Adrenal gland (tissue), 12 donors: ENCODE measurements around the gene BCORL1. TPM values are rescaled to one million over a fixed set of nuclear protein-coding genes. Genes with fewer than 3 reads are reported as not detected.
A peak's percentile ranks its signal among the peaks of the same experiment; 100 is the strongest.

Experiments
- DNase-seq, 7 donors: peaks; one replicate each; pipeline ENCODE4 v3.0.0-alpha.2; 2019 to 2020
- H3K27ac ChIP-seq, 5 donors: fragments of 200-600 bp; sonication (generic) in 4 of 5; 1 replicate in 3 of 5; 2 replicates in 2 of 5; pipeline versions ENCODE4 v1.5.1 to v1.8.0; 2016 to 2020; ENCODE audit warnings: mild to moderate bottlenecking in 1 of 5
- H3K27me3 ChIP-seq: fragments of 200-600 bp; 2 replicates; pipeline ENCODE4 v1.8.0; 2021
- H3K36me3 ChIP-seq, 2 donors: fragments of 200-600 bp; replicated peaks in 1 of 2; 1 replicate in 1 of 2; 2 replicates in 1 of 2; pipeline versions ENCODE4 v1.5.1 to v1.8.0; 2018 to 2022
- H3K4me1 ChIP-seq, 2 donors: fragments of 200-600 bp; replicated peaks in 1 of 2; 1 replicate in 1 of 2; 2 replicates in 1 of 2; pipeline versions ENCODE4 v1.5.1 to v1.8.0; 2018 to 2021
- H3K4me3 ChIP-seq, 4 donors: fragments of 200-600 bp; sonication (generic) in 3 of 4; one replicate each; pipeline ENCODE4 v1.5.1; 2016 to 2018
- H3K9me3 ChIP-seq, 3 donors: fragments of 200-600 bp; sonication (generic) in 1 of 3; replicated peaks in 1 of 3; 1 replicate in 2 of 3; 2 replicates in 1 of 3; pipeline versions ENCODE4 v1.5.1 to v1.8.0; 2016 to 2021
- CTCF ChIP-seq, 6 experiments: fragments of 450-650 bp in 4 of 6; fragments of 200-600 bp in 2 of 6; sonication (generic) in 1 of 6; IDR thresholded peaks; 1 replicate in 5 of 6; 2 replicates in 1 of 6; pipeline versions ENCODE4 v1.5.1 to v1.8.0; 2016 to 2021; ENCODE audit warnings: antibody characterized with exemption in 6 of 6, mild to moderate bottlenecking in 2 of 6, moderate library complexity in 1 of 6
- POLR2A ChIP-seq, 2 donors: fragments of 450-650 bp; IDR thresholded peaks; one replicate each; pipeline ENCODE4 v1.6.1; 2017; ENCODE audit warnings: antibody characterized with exemption in 2 of 2, mild to moderate bottlenecking in 2 of 2, moderate library complexity in 1 of 2
- WGBS, 4 donors: extraction: QIAGEN DNeasy Blood & Tissue Kit in 2 of 4; methylation state at CpG; one replicate each; pipeline versions ENCODE4 v1.1.5 to v1.1.7; 2013 to 2017; 5-methylcytosine and 5-hydroxymethylcytosine counted together
- intact Hi-C, 2 donors: fragments of 100-400 bp; cut with DNase I; formaldehyde crosslinking; loops; one replicate each; pipeline versions ENCODE4 v1.14.1 to v1.15.0; 2022 to 2023
- polyA plus RNA-seq, 3 donors: library from polyadenylated mRNA; stranded (reverse); fragments of 200-250 nt in 2 of 3; fragments of 350-450 nt in 1 of 3; fragmentation: Illumina TruSeq in 1 of 3; extraction: RNeasy Lipid Tissue Mini Kit (QIAGEN cat#74804) in 1 of 3; gene quantifications; one replicate each; pipeline ENCODE4 v1.2.3, GENCODE V29; 2013 to 2014
- total RNA-seq, 9 donors: library from RNA; depleted of rRNA in 4 of 9; stranded (reverse); fragments of >200 nt in 4 of 9; fragments of 120-200 nt in 1 of 9; fragmentation: NEBNext Ultra II Directional in 1 of 9; extraction: Animal tissue kit (Norgen Biotek cat#: 25700) in 1 of 9; gene quantifications; one replicate each; pipeline versions ENCODE4 v1.1.0 to v1.2.4, GENCODE V29; 2013 to 2023
- donor health status: healthy with polysubstance abuse.
- donor health status: Bipolar disorder and iron deficiency.
- donor health status: DM: yes; HTN: yes; CAD: no.
- donor health status: DM: no; HTN: no; CAD: no.
- donor health status: DM: no; HTN: no; CAD: no.
- donor health status: DM: yes; HTN: yes; CAD: no.

BCORL1 gene
- total and polyA plus RNA-seq, 12 donors: 1.4 to 18.5 (median 7.0) TPM

- Histone ChIP-seq H3K27ac (no peak overlapping the region), H3K36me3 (peaks cover 0 to 27% of the 10 kb centered on the region in 2 donors), H3K9me3 (no peaks in the 10 kb centered on the region), H3K27me3 (peaks cover 8% of the 10 kb centered on the region), H3K4me1 (no peaks in the 10 kb centered on the region), H3K4me3 (no peak overlapping the region)
- TF ChIP-seq CTCF (IDR thresholded peaks at IDR 0.05): no peak
- TF ChIP-seq POLR2A (IDR thresholded peaks at IDR 0.05): no peak
- 74 to 91% (median 81%) methylated on average over 1 to 10 of the region's 10 CpGs for WGBS, 4 donors
- no peak for DNase-seq
- intact Hi-C loops: loop anchor here in 1 of 2 donors (10.0 kb wide), 1 partner anchor 128 kb away; no protein-coding TSS in a partner anchor
These were observed 70.8 kb downstream of the BCORL1 start for GRCh38 chrX:130053236-130053635.

GRCh38 chrX:130055103-130055502 lies 72.7 kb downstream of the BCORL1 start:
- H3K27ac ChIP-seq: peak overlapping the region in 1 of 5 donors; percentile 16
- DNase-seq: no peak
- 62 to 81% (median 75%) methylated on average over 5 to 11 of the region's 11 CpGs for WGBS, 4 donors
- peaks cover 0 to 27% of the 10 kb centered on the region in 2 donors for H3K36me3 ChIP-seq
- H3K9me3 ChIP-seq: no peaks in the 10 kb centered on the region
- no peak overlapping the region for H3K4me3 ChIP-seq
- intact Hi-C loops: loop anchor here in 1 of 2 donors (10.0 kb wide), 1 partner anchor 130 kb away; no protein-coding TSS in a partner anchor
- no peaks in the 10 kb centered on the region for H3K4me1 ChIP-seq
- peaks cover 8% of the 10 kb centered on the region for H3K27me3 ChIP-seq
- no peak for TF ChIP-seq CTCF (IDR thresholded peaks at IDR 0.05)
- no peak for TF ChIP-seq POLR2A (IDR thresholded peaks at IDR 0.05)

- H3K27ac ChIP-seq: no peak overlapping the region
- 79 to 89% (median 86%) methylated on average over 8 to 18 of the region's 18 CpGs for WGBS, 4 donors
- intact Hi-C loops: loop anchor here in 1 of 2 donors (10.0 kb wide), 1 partner anchor 131 kb away; no protein-coding TSS in a partner anchor
These were observed 73.5 kb downstream of the BCORL1 start for GRCh38 chrX:130055899-130056298.

GRCh38 chrX:130057209-130057608 lies 74.8 kb downstream of the BCORL1 start:
- Histone ChIP-seq H3K9me3 (no peaks in the 10 kb centered on the region), H3K4me1 (peaks cover 0 to 4% of the 10 kb centered on the region in 2 donors), H3K27me3 (peaks cover 8% of the 10 kb centered on the region), H3K36me3 (peaks cover 0 to 8% of the 10 kb centered on the region in 2 donors), H3K4me3 (no peak overlapping the region), H3K27ac (no peak overlapping the region)
- WGBS, 4 donors: 75 to 95% (median 82%) methylated on average over 5 to 9 of the region's 9 CpGs
- no peak for DNase-seq
- intact Hi-C loops: loop anchor here in 1 of 2 donors (10.0 kb wide), 1 partner anchor 132 kb away; no protein-coding TSS in a partner anchor
- TF ChIP-seq CTCF (IDR thresholded peaks at IDR 0.05): no peak
- TF ChIP-seq POLR2A (IDR thresholded peaks at IDR 0.05): no peak

More at GRCh38 chrX:130055899-130056298, 73.5 kb downstream of the BCORL1 start:
- Histone ChIP-seq H3K4me1 (peaks cover 0 to 3% of the 10 kb centered on the region in 2 donors), H3K36me3 (peaks cover 0 to 21% of the 10 kb centered on the region in 2 donors), H3K27me3 (peaks cover 8% of the 10 kb centered on the region), H3K4me3 (no peak overlapping the region), H3K9me3 (no peaks in the 10 kb centered on the region)
- TF ChIP-seq CTCF (IDR thresholded peaks at IDR 0.05): no peak
- no peak for TF ChIP-seq POLR2A (IDR thresholded peaks at IDR 0.05)
- no peak for DNase-seq
